Kidney (tissue), 14 donors: Measurements from ENCODE around the gene CPA4. TPM values are rescaled to one million over a fixed set of nuclear protein-coding genes. Genes with fewer than 3 reads are reported as not detected.

Experiments
- DNase-seq, 5 donors: peaks; one replicate each; pipeline ENCODE4 v3.0.0-alpha.2; 2013 to 2020
- FAIRE-seq: peaks from 2 replicates; lab custom pipeline; 2012; peaks lifted over from hg19 to GRCh38; lab: Jason Lieb, UNC
- H3K27ac ChIP-seq, 2 donors: one replicate each; pipeline ENCODE4 v1.7.0; 2013; ENCODE audit warnings: low read depth in 2 of 2, low read length in 2 of 2, inconsistent platforms in 1 of 2
- H3K27me3 ChIP-seq: one replicate; pipeline ENCODE4 v1.7.1; 2013; ENCODE audit warnings: low read length, inconsistent platforms; ENCODE audit not compliant: control insufficient read depth, insufficient read depth
- H3K36me3 ChIP-seq, 3 donors: one replicate each; pipeline versions ENCODE4 v1.7.0 to v1.7.1; 2013; ENCODE audit warnings: low read length in 3 of 3, control low read depth in 1 of 3, inconsistent platforms in 1 of 3; ENCODE audit not compliant: insufficient read depth in 3 of 3, control insufficient read depth in 2 of 3
- H3K4me1 ChIP-seq, 3 donors: one replicate each; pipeline versions ENCODE4 v1.7.0 to v1.7.1; 2013; ENCODE audit warnings: low read length in 3 of 3, inconsistent platforms in 1 of 3, low read depth in 1 of 3; ENCODE audit not compliant: control insufficient read depth in 2 of 3, insufficient read depth in 2 of 3
- H3K4me3 ChIP-seq, 3 donors: one replicate each; pipeline versions ENCODE4 v1.7.0 to v1.8.1; 2013; ENCODE audit warnings: low read length in 3 of 3, control low read depth in 1 of 3, inconsistent platforms in 1 of 3
- H3K9ac ChIP-seq, 3 donors: one replicate each; pipeline versions ENCODE4 v1.7.0 to v1.7.1; 2013; ENCODE audit warnings: low read length in 3 of 3, control low read depth in 1 of 3, inconsistent platforms in 1 of 3
- H3K9me3 ChIP-seq, 3 donors: one replicate each; pipeline versions ENCODE4 v1.7.0 to v1.7.1; 2013; ENCODE audit warnings: low read length in 3 of 3, control low read depth in 1 of 3, inconsistent platforms in 1 of 3; ENCODE audit not compliant: control insufficient read depth in 2 of 3, insufficient read depth in 1 of 3
- CTCF ChIP-seq: IDR thresholded peaks from 3 replicates; pipeline ENCODE4 v1.5.1; 2012; ENCODE audit warnings: mild to moderate bottlenecking, moderate library complexity, borderline replicate concordance; ENCODE audit not compliant: insufficient read depth; ENCODE audit errors: extremely low read depth
- intact Hi-C: fragments of 100-400 bp; cut with DNase I; formaldehyde crosslinking; loops from one replicate; pipeline ENCODE4 v1.11.1; 2022
- polyA plus RNA-seq: library from polyadenylated mRNA; stranded (reverse); fragments of 350-450 nt; fragmentation: Illumina TruSeq; extraction: RNeasy Lipid Tissue Mini Kit (QIAGEN cat#74804); gene quantifications from one replicate; pipeline ENCODE4 v1.2.3, GENCODE V29; 2014; ENCODE audit warnings: low read depth, low replicate concordance; ENCODE audit not compliant: insufficient read depth
- total RNA-seq: library from RNA; stranded (reverse); fragmentation: NEBNext Ultra II Directional; extraction: Animal tissue kit (Norgen Biotek cat#: 25700); gene quantifications from one replicate; pipeline ENCODE4 v1.2.1, GENCODE V29; 2021
- donor health status: control.
- donor health status: control.
- donor health status: control.
- donor health status: control.
- donor health status: control.
- donor health status: DM: yes; HTN: yes; CAD: no.
- donor health status: Normal renal cell carcinoma (clear cell type).

Gene CPA4
- total and polyA plus RNA-seq, 2 donors from 2014 or later = 1.1 TPM; not detected in 1

- no peak for TF ChIP-seq CTCF
- Histone ChIP-seq H3K9me3 (no peaks in the 10 kb centered on the region), H3K9ac (no peak overlapping the region), H3K27me3 (no peaks in the 10 kb centered on the region), H3K36me3 (no peaks in the 10 kb centered on the region), H3K4me3 (no peak overlapping the region), H3K4me1 (no peaks in the 10 kb centered on the region), H3K27ac (no peak overlapping the region)
- DNase-seq (no peak), FAIRE-seq (no peak)
- intact Hi-C loops = no loop called here
Observed at GRCh38 chr7:130288168-130288567, 4.8 kb upstream of the CPA4 start.

- no peaks in the 10 kb centered on the region for H3K4me1 ChIP-seq
- intact Hi-C loops = no loop called here
- no peak for FAIRE-seq
Observed at GRCh38 chr7:130288829-130289228, 4.1 kb upstream of the CPA4 start.

GRCh38 chr7:130289478-130289877 is 3.5 kb upstream of the CPA4 start:
- H3K4me3 ChIP-seq = no peak overlapping the region
- no peak for TF ChIP-seq CTCF
- H3K36me3 ChIP-seq = no peaks in the 10 kb centered on the region
- DNase-seq = no peak
- intact Hi-C loops = no loop called here
- no peak for FAIRE-seq
- no peaks in the 10 kb centered on the region for H3K27me3 ChIP-seq
- no peak overlapping the region for H3K27ac ChIP-seq
- no peak overlapping the region for H3K9ac ChIP-seq
- no peaks in the 10 kb centered on the region for H3K4me1 ChIP-seq
- H3K9me3 ChIP-seq = no peaks in the 10 kb centered on the region

More at GRCh38 chr7:130288829-130289228, 4.1 kb upstream of the CPA4 start:
- H3K9ac ChIP-seq = no peak overlapping the region
- no peak for DNase-seq
- no peak overlapping the region for H3K4me3 ChIP-seq
- TF ChIP-seq CTCF = no peak
- no peak overlapping the region for H3K27ac ChIP-seq
- H3K9me3 ChIP-seq = no peaks in the 10 kb centered on the region
- no peaks in the 10 kb centered on the region for H3K27me3 ChIP-seq
- no peaks in the 10 kb centered on the region for H3K36me3 ChIP-seq

- no peaks in the 10 kb centered on the region for H3K9me3 ChIP-seq
- H3K4me1 ChIP-seq = no peaks in the 10 kb centered on the region
- no peak overlapping the region for H3K4me3 ChIP-seq
- no peaks in the 10 kb centered on the region for H3K27me3 ChIP-seq
- DNase-seq = no peak
- intact Hi-C loops = no loop called here
- no peak overlapping the region for H3K9ac ChIP-seq
- no peak overlapping the region for H3K27ac ChIP-seq
- no peaks in the 10 kb centered on the region for H3K36me3 ChIP-seq
- FAIRE-seq = no peak
- TF ChIP-seq CTCF = no peak
Observed at GRCh38 chr7:130290745-130291144, 2.2 kb upstream of the CPA4 start.
